Measurements from ENCODE around the gene KRT72.

DNA sequence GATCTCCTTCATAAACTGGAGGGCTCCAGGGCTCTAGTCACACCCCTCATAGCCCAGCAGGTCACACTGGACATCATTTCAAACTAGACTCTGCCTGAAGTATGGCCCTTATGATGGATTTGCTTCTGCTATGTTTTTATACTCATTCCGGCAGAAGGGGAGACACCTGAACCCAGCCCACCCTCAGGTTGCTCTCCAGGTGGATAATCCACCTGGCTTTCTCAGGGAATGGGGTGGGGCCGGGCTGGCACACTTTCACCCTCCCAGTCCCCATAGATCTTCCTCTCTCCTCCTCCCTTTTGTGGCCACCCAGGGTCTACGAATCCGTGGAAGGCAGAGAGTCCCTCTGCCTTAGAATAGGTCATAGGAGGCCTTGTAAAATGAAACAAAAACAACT lies 26.8 kb upstream of the KRT72 start:
- TF ChIP-seq TAF1 (IDR thresholded peaks at IDR 0.05; ENCODE audit: borderline replicate concordance, insufficient read depth, low read length), result no peak
- TF ChIP-seq, protein P1, sequence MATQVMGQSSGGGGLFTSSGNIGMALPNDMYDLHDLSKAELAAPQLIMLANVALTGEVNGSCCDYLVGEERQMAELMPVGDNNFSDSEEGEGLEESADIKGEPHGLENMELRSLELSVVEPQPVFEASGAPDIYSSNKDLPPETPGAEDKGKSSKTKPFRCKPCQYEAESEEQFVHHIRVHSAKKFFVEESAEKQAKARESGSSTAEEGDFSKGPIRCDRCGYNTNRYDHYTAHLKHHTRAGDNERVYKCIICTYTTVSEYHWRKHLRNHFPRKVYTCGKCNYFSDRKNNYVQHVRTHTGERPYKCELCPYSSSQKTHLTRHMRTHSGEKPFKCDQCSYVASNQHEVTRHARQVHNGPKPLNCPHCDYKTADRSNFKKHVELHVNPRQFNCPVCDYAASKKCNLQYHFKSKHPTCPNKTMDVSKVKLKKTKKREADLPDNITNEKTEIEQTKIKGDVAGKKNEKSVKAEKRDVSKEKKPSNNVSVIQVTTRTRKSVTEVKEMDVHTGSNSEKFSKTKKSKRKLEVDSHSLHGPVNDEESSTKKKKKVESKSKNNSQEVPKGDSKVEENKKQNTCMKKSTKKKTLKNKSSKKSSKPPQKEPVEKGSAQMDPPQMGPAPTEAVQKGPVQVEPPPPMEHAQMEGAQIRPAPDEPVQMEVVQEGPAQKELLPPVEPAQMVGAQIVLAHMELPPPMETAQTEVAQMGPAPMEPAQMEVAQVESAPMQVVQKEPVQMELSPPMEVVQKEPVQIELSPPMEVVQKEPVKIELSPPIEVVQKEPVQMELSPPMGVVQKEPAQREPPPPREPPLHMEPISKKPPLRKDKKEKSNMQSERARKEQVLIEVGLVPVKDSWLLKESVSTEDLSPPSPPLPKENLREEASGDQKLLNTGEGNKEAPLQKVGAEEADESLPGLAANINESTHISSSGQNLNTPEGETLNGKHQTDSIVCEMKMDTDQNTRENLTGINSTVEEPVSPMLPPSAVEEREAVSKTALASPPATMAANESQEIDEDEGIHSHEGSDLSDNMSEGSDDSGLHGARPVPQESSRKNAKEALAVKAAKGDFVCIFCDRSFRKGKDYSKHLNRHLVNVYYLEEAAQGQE (IDR thresholded peaks at IDR 0.05; ENCODE audit: insufficient read depth in 1 of 2, low read depth in 2 of 2, low read length in 2 of 2), result no peak
- TF ChIP-seq POLR2AphosphoS5 (IDR thresholded peaks at IDR 0.05; ENCODE audit: low read depth, low read length), result no peak
- no peak for TF ChIP-seq SIN3A (IDR thresholded peaks at IDR 0.05; ENCODE audit: borderline replicate concordance, insufficient read depth, low read length)
